GM19397 (cell line): ENCODE data around the gene RGS14.

Experiments
- ATAC-seq: cut with Tn5 transposase; IDR thresholded peaks from one replicate; pipeline ENCODE4 v1.9.1; 2021; ENCODE audit warnings: mild to moderate bottlenecking, moderate library complexity; ENCODE audit not compliant: unreplicated experiment

RGS14 gene, protein sequence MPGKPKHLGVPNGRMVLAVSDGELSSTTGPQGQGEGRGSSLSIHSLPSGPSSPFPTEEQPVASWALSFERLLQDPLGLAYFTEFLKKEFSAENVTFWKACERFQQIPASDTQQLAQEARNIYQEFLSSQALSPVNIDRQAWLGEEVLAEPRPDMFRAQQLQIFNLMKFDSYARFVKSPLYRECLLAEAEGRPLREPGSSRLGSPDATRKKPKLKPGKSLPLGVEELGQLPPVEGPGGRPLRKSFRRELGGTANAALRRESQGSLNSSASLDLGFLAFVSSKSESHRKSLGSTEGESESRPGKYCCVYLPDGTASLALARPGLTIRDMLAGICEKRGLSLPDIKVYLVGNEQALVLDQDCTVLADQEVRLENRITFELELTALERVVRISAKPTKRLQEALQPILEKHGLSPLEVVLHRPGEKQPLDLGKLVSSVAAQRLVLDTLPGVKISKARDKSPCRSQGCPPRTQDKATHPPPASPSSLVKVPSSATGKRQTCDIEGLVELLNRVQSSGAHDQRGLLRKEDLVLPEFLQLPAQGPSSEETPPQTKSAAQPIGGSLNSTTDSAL

DNA sequence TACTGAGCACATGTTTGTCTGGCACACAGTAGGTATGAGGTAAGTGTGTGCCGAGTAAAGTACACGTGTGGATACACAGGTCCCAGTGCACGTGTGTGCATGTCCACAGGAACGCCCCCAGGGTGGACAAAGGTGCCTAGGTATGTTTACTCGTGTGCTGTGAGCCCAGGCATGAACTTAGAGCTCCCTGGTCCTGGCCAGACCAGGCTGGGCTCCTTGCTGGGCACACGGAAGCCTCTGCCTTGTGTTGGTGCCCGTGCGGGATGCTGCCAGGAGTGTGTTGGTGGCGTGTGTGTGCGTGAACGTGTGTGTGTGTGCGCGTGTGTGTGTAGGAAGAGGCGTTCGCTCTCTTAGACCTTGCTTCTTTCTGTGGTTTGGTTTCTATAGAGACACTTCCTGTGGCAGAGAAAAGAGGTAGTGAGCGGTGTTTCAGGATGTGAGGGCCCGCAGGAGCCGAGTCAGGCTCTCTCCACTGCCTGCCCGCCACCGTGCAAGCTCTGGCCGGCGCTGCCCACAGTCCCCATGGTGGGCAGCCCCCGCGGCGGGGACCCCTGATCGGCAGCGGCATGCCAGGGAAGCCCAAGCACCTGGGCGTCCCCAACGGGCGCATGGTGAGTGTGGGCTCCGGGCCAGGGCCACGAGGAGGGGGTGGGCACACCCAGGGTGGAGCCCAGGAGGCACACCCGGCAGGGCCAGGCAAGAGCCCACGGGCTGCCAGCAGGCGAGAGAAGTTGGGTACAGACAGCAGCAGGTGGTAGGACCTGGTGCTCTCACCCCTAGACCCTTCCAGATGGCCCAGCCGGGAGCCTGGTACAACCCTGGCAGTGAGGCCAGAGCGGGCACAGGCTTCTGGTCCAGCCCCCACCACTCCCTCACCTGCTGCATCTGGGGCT lies at the start of gene RGS14:
Gene RGS14, plus strand, starts transcription at position 466 of the 893 bp plus-strand sequence. Its CDS starts 101 bp downstream, at position 567.
- ATAC-seq = peak; percentile 86

DNA sequence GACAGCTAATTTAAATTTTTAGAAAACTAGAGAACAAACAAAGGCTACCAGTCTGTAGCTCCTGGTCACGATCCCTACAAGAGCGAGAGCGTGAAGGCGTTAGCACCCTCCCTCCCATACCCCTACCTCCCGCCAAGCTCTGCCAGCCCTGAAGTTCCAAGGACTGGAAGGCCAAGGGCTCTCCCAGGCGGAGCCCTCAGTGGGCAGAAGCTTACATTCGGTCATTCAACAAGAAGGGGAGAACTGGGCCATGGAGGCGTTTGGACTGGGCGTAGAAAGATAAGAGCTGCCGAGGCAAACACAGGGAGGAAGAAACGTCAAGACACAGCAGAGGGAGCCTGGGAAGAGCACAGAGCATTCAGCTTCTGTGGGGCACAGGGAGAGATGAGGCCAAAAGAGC lies 49.0 kb upstream of the RGS14 start:
- no peak for ATAC-seq

DNA sequence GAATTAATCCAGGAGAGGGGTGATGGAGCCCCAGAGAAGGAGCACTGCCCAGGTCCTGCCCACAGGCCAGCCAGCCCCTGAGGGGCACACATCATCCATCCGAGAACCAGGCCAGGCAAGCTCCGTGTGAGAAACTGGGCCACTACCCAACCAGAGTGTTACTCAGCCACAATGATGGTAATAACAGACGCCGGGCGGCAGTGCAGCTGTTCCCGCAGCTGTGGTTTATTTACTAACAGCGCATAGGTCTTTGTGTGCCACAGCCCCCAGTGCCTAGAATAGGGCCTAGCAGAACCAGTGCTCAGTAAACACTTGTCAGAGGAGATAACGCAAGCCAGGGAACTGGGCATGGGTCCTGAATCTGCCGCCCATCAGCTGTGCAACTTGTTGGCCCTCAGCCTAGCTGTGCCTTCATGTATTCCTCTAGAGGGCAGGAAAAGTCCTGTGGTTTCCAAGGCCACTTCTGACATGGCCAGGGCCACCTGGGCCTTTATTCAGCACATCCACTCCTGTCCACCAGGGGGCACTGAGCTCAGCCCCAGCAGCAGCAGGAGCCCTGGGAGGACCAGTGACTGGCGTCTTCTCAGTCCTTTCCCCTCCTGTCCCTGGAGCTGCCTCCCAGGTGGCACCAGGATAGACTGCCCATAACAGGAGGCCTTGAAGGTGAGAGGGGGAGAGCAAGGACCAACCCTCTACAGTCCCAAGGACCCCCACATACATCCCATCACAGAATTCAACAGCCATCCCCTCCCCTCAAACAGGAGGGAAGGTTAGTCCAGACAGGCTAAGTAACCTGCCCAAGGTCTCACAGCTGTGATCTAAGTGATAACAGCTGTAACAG lies 48.2 kb upstream of the RGS14 start:
- no peak for ATAC-seq

DNA sequence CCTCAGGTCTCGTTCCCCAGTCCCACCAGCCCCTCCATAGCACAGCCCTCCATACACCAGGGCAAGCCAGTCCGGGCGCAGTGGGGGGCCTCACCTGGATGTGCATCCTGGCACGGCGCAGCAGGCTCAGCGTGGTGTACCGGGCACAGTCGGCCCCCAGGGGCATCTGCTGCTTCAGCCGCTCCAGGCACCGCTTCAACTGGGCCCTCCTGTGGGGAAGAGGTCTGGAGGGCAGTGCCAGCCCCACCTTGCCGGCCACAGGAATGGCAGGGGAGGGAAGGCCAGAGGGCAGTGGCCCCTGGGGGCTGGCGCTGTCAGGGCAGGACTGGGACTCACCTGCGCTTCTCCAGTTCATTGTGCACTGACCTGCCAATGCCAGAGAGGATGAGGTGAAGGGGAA lies 47.4 kb upstream of the RGS14 start:
- ATAC-seq = no peak

DNA sequence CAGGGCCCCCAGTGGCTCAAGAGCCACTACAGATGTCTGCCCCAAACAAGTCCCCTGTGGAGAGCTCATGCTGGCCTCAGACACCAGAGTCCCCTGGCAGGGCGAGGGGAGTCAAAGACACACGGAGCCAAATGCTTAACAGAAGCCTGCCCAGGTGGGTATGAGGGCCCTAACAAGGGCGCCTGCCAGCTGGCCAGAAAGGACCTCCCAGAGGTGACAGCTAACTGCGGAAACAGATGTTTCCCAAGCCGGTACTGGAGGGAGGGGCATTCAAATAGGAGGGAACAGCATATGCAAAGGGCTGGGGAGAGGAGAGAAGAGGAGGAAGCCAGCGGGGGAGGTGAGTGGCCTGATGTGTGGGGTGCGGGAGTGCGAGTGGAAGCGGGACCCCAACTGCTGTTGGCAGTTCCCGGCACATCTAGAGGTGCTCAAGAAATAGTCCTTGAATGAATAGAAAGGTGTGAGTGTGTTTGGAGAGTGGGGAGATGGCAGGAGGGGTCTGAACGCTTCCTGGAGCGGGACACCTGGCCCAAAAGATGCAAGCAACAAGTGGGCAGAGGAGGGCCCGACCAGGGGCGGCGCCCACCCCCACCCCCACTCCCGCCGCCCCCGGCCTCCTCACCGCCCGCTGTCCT lies 46.9 kb upstream of the RGS14 start:
- ATAC-seq = no peak

DNA sequence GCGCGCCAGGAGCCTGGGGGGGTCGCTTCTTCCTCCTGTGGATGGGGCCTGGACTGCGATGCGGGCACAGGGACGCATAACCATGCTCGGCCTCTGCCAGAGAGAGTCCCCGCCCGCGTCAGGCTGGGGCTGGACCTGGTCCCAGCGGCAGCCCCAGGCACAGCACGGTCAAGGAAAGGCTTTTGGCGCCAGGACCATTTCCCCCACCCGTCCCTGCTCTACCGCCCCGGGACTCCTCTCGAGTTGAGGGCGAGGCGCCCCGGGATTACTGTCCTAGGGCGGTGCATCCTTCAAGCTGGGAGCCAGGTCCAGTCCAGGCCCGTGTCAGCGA lies 46.4 kb upstream of the RGS14 start:
- peak; percentile 3 for ATAC-seq

DNA sequence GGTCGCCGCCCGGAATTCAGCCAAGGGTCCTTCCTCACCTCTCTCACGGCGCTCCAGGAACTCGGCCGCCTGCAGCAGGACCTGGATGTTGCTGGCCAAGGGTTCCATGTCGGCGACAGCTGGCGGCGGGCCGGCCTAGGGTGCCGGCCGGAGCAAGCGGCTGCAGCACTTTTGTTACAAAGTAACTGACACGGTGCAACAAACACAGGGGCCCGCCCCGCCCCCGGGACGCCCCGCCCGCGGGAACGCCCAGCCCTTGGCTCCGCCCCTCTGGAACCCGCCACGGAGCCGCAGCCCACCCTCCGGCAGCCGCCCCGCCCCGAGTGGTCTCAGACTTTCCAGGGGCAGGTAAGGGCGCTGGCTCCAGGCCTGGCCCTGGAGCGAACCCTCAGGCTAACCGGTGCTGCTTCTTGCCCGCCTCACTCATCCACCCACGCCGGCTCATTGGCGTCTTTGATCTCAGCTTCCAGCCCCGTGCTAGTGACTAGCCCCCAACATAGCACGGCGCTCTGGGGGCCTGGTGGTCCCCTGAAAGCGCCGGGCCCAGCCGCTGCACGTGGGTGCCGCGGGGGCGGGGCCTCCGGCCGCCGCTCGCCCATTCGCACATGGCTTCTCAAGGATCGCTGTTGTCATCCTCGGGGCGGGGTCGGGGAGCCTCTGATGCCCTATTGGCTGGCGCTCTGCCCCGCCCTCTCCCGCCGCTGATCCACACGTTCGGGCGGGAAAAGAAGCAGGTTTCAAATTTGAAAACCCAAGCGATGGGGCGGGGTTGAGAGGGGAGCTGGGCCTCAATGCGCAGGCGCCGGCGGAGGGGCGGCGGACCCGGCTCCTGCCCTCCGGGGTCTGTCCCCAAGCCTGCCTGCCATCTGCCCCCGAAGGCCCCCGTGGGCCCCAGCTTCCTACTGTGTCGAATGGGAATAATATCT lies 45.7 kb upstream of the RGS14 start, which contains the start of gene MXD3:
Gene MXD3, minus strand, starts transcription at position 176 of the 926 bp plus-strand sequence. Its CDS starts 68 bp downstream, at position 108.
- ATAC-seq = peak; percentile 75

DNA sequence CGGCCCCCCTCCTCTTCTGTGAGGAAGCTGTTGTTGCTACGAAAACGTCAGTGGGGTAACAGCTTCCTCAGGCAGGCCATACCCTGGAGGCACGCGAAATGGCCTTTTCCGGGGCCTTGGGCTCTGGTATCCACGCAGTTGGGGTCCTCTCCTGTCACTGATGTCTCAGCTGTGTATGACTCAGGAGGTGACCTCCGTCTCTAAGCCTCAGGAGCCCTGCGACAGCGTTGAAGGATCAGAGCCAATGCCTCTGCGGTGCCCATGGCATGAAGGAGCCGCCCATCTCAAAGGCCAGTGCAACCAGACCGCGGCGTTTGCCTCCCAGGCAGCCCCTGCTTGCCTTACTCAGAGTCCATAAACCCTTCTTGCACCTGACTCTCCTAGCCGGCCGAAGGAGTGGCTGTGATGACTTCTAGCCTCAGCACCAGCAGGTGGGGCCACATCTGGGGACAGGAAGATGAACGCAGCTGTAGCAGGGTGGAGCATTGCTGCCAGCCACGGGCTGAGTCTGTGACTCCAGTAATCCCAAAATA lies 45.0 kb upstream of the RGS14 start:
- peak; percentile 6 for ATAC-seq

DNA sequence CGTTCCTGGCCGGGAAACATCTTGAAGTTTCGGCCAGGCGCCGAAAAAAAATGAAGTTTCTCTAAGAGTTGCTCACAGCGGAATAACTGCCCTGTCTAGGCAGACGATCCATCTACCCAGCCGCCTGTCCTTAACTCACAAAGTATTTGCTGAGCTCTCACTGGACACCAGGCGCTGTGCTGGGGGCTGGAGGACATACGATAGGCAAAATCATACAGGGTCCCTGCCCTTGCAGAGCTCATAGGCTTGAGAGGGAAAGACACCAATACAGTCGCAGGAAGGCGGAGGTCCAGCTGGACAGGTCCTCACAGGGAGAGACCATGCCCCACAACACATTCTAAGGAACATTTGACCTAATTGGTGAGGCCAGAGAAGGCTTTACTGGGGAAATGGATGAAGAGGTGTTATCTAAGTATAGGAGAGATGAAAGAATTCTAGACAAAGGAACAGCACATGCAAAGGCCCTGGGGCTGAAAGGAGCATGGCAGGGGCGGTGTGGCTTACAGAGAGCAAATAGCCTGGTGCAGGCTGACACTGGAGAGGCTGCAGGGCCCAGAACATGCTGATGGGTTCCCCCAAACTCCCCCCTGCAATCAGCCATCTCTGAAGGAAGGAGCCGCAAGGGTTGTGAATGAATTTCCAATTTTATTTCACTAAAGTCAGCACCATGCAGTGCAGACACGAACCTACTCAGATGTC lies 44.0 kb upstream of the RGS14 start:
- ATAC-seq = no peak

DNA sequence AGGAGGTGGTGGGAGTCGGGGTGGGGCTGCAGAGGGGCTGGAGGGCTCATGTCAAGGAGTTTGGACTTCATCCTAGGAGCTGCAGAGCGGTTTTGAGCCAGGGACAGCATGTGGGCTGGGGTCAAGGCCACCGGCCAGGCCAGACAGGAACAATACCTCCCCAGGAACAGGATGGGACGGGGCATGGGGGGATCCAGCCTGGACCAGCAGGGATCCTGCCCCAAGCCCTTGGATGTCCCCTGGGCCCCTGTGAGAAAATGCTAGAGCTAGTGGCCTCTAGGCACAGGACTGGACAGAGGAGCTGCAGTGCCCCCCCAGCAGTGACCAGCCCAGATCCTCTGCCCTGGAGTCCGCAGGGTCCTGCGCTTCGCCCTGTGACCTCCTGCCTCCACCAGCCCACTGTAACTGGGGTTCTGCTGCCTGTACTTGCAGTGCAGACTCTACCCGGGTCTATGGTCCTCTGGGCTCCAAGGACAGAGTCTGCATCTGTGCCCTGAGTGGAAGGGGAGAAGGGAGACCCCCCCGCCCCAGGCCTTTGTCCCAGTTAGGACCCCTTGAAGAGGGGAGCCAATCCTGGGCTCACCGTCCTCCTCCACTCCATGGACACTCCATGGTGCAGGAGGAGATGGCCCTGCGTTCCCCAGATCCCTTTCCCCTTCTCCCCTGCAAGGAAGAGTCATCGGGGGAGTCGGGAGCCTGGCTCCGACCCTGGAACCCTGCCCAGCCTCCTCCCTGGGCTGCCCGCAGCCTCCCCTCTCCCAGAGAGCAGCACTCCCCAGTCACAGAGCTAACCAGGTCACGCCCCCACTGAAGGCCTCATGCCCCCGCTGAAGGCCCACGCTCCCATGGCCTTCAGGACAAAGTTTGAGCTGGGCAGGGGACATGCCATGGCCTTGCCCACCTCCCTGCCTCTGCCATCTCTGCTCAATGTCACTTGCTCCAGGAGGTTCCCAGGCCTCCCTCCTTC lies 43.1 kb upstream of the RGS14 start:
- ATAC-seq = no peak

DNA sequence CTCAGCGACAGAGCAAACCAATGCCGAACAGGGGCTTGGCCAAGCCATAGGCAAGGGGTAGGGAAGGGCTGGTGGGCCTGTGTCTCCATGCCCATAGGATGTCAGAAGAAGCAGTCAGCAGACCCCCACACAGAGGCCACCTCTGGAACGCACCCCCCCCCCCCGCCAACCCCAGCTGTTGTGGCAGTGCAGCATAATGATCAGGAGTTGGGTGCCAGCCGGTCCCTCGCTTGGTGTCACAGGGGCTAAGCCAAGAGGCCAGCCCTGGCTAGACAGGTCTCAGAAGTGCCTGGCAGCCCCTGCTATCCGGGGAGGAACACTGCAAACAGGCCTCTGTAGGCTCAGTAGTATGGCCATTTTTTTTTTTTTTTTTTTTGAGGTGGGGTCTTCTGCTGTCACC lies 42.3 kb upstream of the RGS14 start:
- no peak for ATAC-seq

DNA sequence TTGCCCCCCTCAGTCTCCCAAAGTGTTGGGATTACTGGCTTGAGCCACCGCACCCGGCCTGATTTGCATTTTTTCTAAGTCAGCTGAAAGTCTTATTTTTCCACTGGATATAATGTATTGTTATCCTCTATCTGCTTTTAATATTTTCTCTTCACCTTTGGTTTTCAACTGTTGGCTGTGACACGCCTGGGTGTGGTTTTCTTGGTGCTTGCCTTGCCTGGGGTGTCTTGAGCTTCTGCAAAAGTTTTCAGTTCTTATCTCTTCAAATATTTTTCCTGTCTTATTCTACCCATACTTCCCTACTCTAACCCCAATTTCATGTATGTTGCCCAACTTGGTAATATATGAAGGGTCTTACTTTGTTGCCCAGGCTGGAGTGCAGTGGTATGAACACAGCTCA lies 41.7 kb upstream of the RGS14 start:
- no peak for ATAC-seq

DNA sequence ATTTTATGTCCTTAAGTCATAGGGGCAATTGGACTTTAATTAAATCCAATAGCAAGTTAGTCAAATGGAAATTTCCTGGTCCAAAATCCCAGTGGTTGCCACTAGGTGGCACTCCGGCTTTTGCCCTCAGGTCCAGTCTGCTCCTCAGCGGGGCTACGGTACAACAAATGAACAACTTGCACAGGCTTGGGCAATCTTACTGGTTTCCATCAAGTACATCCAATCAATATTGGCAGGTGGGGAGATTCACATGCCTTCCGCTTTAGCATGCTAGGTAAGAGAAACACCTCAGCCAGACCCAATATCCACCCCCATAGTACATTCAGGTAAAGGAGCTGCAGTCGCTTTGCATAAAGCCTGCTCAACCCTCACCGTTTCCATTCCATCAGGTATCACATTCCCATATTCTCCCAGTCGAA lies 39.8 kb upstream of the RGS14 start:
- no peak for ATAC-seq

DNA sequence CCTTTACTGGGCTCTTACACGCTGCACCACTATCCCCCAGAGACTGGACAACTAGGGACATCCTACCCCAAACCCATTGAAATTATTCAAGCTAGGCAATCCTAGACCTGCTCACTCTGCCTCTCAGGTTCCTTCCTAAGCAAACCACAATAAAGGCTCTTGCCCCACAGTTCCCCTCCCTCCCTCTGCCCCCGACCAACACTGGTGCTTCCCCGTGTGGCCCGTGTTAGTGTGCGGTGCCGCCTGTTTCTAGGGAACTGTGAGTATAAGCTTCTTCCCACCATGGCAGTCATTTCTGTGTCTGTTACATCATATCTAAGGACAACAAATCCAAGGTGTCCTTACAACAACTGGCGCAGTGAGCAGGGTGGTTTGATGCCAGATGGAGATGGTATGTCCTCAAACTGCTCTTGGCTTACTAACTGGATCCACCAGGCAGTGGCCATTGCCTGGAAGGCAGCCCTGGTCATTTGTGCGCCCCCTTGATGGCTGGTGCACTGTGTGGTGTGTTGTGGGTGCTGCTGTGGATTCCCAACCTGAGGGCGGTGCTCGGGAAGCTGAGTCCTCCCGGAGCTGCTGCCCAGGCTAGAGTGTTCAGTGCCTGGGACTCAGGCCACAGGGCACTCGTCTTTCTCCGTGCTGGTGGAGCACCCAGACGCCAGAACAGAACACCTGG lies 37.7 kb upstream of the RGS14 start:
- no peak for ATAC-seq

DNA sequence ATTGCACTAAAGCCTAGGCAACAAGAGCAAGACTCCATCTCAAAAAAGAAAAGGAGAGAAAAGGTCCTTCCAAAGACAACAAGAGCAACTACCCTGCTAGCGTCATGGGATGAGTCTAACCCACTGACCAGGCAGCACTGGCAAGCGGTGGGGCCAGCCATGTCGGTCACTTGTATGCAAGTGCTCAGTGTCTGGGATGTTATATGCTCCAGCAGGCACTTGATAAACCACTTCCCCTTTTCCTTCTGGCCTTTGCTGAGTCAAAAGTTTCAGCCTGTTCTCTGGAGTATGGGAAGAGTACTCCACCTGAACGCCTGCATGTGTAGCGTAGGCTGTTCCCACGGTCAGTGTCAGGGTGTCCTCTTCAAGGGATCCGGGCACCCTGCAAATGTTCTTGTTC lies 36.8 kb upstream of the RGS14 start:
- no peak for ATAC-seq

DNA sequence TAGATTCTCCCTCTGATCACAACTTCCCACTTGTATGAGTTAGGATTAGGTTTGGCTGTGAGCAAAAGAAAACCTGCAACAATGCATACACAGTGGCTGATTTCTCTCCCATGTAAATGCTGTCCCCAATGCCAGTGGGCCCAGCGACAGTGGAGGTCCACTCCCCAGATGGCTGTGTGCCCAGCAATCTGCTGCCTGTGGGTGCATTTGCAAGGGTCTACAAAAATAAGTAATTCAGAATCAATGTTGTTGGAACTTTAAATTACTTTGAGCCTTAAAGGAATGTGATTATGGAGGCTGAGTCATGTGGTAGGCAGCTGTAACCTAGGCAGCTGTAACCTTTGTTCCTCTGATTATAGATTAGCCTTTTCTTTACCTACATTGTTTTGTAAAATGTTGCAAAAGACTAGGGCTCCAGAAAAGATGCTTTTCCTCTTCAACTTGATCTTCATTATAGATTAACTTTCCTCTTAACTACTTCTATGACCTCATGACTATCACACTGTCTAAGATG lies 31.8 kb upstream of the RGS14 start:
- ATAC-seq = no peak
